ENCODE results near the gene DYNLL2.
"Not testable (repeated sequence)": the region's sequence is repeated elsewhere in the genome, so short reads cannot be mapped to it uniquely, and the experiment has no call there.

DYNLL2 gene

DNA sequence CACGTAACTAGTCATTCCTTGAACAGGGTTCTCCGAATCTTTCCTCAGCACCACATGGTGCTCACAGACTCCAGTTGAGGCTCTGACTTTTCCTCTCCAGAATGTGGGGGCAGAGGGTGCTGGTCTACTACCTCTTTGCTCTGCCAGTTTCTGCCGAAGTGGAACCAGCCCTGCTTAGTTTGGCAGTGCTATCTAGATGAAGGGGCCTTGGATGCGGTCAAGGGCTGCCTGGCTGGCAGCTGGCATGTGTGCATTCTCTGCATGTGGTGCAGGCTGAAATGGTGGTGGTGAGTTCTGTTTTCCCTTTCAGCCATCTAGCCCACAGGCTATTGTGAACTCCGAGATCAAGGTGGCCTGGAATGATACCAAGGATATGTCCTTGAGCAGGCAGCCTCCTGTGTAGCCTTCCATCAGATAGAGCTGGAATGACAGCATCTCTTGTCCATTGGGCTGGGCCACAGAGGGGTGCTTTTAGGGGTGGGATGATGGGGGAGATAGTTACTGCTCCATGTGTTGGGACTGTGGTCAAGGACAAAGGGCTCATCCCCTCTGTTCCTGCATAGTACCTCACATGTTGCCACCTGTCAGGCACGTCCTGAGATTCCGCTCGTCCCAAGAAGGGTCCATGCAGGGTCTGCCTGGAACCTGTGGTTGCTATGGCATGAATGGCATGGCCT, 2.0 kb downstream of the DYNLL2 start:
- H3K27me3 Mint-ChIP-seq = no peaks in the 10 kb centered on the region
- peak overlapping the region; percentile 88 for H3K27ac Mint-ChIP-seq
- H3K4me1 Mint-ChIP-seq = peaks cover 56% of the 10 kb centered on the region
- no peaks in the 10 kb centered on the region for H3K9me3 Mint-ChIP-seq
- H3K4me3 Mint-ChIP-seq = peak overlapping the region; percentile 90
- peaks cover 11% of the 10 kb centered on the region for H3K36me3 Mint-ChIP-seq

GRCh38 chr17:58086953-58087352, 3.7 kb downstream of the DYNLL2 start:
- Mint-ChIP-seq H3K4me3 (peak overlapping the region; percentile 23), H3K27ac (peak overlapping the region; percentile 44), H3K27me3 (no peaks in the 10 kb centered on the region), H3K36me3 (peaks cover 14% of the 10 kb centered on the region), H3K4me1 (peaks cover 69% of the 10 kb centered on the region), H3K9me3 (no peaks in the 10 kb centered on the region)

DNA sequence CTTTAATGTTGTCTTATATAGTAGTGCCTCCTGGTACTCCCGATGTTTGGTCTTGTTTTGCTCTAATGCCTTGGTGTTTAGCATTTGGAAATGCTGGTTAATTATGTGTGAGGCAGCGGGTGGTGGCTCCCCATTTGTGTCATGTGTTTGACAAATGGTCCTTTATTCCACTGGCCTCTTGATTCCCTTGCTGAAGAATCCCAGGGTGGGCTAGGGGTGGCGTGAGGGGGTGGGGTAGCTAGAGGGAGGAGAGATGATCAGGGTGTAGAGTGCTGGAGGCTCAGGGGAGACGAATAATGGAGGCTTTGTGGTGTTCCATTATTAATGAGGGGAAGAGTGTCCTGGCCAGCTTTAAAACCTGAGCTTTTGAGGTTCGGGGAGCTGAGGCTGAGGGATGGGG, 5.4 kb downstream of the DYNLL2 start:
- no peaks in the 10 kb centered on the region for H3K9me3 Mint-ChIP-seq
- H3K4me1 Mint-ChIP-seq = peaks cover 78% of the 10 kb centered on the region
- no peaks in the 10 kb centered on the region for H3K27me3 Mint-ChIP-seq
- H3K36me3 Mint-ChIP-seq = peaks cover 14% of the 10 kb centered on the region
- H3K4me3 Mint-ChIP-seq = no peak overlapping the region
- H3K27ac Mint-ChIP-seq = peak overlapping the region; percentile 43

- peaks cover 78% of the 10 kb centered on the region for H3K4me1 Mint-ChIP-seq
- H3K4me3 Mint-ChIP-seq = no peak overlapping the region
- no peaks in the 10 kb centered on the region for H3K9me3 Mint-ChIP-seq
- H3K36me3 Mint-ChIP-seq = peaks cover 14% of the 10 kb centered on the region
- no peaks in the 10 kb centered on the region for H3K27me3 Mint-ChIP-seq
- no peak overlapping the region for H3K27ac Mint-ChIP-seq
Measured at GRCh38 chr17:58089111-58089510, 5.9 kb downstream of the DYNLL2 start.

DNA sequence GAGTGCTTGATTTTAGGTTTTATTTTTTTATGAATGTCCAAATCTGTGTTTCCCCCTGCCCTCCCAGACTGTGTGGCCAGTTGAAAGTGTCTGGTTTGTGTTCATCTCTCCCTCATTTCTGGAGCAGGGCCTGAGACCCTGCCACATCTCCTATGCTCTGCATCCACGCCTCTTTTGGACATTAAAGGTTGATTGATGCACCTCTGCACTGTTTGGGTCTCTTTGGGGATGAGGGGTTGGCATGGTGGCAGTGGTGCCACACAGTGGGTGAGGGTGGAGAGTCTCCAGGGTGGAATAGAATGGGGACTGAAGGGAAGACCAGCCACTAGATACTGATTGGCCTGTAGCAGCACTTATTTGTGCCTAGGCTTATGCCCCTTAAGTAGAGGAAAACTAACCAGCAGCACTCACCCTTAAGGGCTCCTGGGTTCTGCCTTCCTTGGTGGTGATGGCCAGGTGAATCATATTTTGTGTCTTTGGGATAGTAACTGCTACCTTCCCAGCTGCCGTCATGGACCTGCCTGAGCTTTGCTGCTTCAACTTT, 7.9 kb downstream of the DYNLL2 start:
- H3K4me3 Mint-ChIP-seq = no peak overlapping the region
- H3K36me3 Mint-ChIP-seq = peaks cover 13% of the 10 kb centered on the region
- H3K9me3 Mint-ChIP-seq = no peaks in the 10 kb centered on the region
- H3K27me3 Mint-ChIP-seq = no peaks in the 10 kb centered on the region
- peak overlapping the region; percentile 20 for H3K27ac Mint-ChIP-seq
- H3K4me1 Mint-ChIP-seq = peaks cover 65% of the 10 kb centered on the region

DNA sequence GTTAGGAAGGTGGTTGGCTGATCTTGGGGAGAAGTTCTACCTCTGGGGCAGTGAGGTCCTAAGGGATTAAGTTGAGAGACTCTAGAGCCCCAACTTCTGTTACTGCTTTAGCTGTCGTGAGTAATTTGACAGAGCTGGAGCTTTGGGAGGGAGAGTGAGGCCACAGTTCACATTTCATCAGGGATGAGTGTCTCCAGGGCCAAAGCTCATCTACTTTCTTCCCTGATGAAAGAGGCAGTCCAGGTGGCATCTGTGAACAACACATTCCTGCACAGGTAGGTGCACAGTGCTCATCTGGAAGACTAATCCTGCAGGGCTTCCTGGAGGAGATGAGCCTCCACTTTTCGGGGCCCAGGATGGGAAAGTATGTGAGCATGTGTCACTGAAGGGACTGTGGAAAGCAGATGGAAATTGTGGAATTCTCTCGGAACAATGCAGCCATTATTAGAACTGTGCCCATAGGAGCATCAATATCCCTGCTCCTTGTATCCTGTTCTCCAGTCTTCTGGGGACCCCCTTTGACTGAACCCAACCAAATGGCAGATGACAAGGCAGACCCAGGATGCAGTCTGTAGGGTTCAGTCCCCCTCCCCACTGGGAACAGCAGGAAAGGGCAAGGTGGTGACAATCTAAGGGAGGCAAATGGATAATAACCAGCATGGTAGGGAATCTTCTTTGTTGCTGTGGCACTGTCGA, 9.0 kb downstream of the DYNLL2 start:
- H3K9me3 Mint-ChIP-seq = no peaks in the 10 kb centered on the region
- no peak overlapping the region for H3K27ac Mint-ChIP-seq
- H3K27me3 Mint-ChIP-seq = no peaks in the 10 kb centered on the region
- H3K4me1 Mint-ChIP-seq = peaks cover 54% of the 10 kb centered on the region
- no peak overlapping the region for H3K4me3 Mint-ChIP-seq
- H3K36me3 Mint-ChIP-seq = peaks cover 8% of the 10 kb centered on the region

DNA sequence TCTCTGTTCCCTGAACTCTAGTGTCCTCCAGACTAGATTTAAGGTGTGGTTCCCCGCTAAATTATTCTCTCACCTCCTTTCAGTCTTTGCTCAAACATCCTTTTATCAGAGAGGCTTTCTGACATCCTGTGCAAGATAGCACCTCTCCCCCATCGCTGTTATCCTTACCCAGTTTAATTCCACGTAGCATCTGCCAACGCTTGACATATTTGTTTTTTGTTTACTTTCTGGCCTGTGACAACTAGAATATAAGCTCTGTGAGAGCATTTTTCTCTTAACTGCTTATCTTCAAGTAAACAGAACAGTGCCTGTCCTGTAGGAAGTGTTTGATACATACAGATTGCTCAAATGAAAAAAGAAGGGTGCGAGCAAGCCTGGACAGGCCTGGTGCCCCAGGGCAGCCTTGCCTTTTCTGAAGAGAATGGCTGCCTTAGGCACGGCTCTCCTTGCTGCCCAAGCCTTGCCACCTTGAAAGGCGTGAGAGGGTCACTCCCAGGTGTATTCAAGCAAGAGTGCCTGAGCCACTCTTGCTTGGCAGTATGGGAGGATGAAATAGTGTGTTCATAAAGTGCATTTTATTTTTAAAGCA, 9.7 kb downstream of the DYNLL2 start:
- no peaks in the 10 kb centered on the region for H3K9me3 Mint-ChIP-seq

GRCh38 chr17:58094118-58094517, 10.9 kb downstream of the DYNLL2 start:
- Mint-ChIP-seq H3K27me3 (no peaks in the 10 kb centered on the region), H3K4me1 (peaks cover 35% of the 10 kb centered on the region), H3K4me3 (no peak overlapping the region), H3K27ac (no peak overlapping the region), H3K36me3 (peaks cover 8% of the 10 kb centered on the region), H3K9me3 (no peaks in the 10 kb centered on the region)

More for the DNA sequence above, 9.7 kb downstream of the DYNLL2 start:
- H3K4me3 Mint-ChIP-seq = no peak overlapping the region
- peaks cover 8% of the 10 kb centered on the region for H3K36me3 Mint-ChIP-seq
- H3K27ac Mint-ChIP-seq = no peak overlapping the region
- no peaks in the 10 kb centered on the region for H3K27me3 Mint-ChIP-seq
- peaks cover 47% of the 10 kb centered on the region for H3K4me1 Mint-ChIP-seq

GRCh38 chr17:58096892-58097291, 13.7 kb downstream of the DYNLL2 start:
- Mint-ChIP-seq H3K4me1 (peaks cover 12% of the 10 kb centered on the region), H3K9me3 (no peaks in the 10 kb centered on the region), H3K27ac (no peak overlapping the region), H3K27me3 (no peaks in the 10 kb centered on the region), H3K36me3 (no peaks in the 10 kb centered on the region), H3K4me3 (no peak overlapping the region)

DNA sequence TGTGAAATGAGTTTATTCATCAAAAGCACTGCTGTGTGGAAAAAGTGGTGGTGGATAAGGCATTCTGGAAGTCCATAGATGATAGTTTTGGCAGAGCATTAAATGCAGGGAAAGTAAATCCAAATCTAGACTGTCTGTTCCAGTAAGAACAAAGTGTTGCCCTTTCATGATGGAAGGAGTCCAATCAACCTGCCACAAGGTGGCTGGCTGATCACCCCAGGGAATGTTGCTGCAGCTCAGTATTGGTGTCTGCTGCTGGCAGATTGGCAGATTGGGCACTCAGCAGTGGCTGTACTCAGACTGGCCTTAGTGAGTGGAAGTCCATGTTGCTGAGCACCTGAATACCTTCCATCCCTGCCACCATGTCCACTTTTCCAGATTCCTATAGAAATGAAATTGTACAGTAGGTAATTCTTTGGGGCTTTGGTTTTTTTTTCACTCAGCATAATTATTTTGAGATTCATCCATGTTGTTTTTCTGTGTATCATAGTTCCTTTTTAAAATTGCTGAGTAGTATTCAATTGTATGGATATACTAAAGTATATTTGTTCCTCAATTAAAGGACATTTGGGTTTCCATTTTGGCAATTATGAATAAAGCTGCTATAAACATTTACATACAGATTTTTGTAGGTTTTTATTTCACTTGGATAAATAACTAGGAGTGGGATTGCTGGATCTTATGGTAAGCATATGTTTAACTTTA, 14.3 kb downstream of the DYNLL2 start:
- Mint-ChIP-seq H3K4me3 (no peak overlapping the region), H3K27me3 (no peaks in the 10 kb centered on the region), H3K36me3 (no peaks in the 10 kb centered on the region), H3K4me1 (peaks cover 8% of the 10 kb centered on the region), H3K27ac (no peak overlapping the region), H3K9me3 (no peaks in the 10 kb centered on the region)

- H3K9me3 Mint-ChIP-seq = no peaks in the 10 kb centered on the region
- no peaks in the 10 kb centered on the region for H3K27me3 Mint-ChIP-seq
- no peaks in the 10 kb centered on the region for H3K36me3 Mint-ChIP-seq
- H3K27ac Mint-ChIP-seq = no peak overlapping the region
- H3K4me1 Mint-ChIP-seq = no peaks in the 10 kb centered on the region
- no peak overlapping the region for H3K4me3 Mint-ChIP-seq
Measured at GRCh38 chr17:58100506-58100905, 17.3 kb downstream of the DYNLL2 start.

- H3K27me3 Mint-ChIP-seq, H3K4me3 Mint-ChIP-seq, H3K9me3 Mint-ChIP-seq, H3K27ac Mint-ChIP-seq, H3K4me1 Mint-ChIP-seq, H3K36me3 Mint-ChIP-seq: not testable (repeated sequence)
Measured at GRCh38 chr17:58101898-58102297, 18.7 kb downstream of the DYNLL2 start.

DNA sequence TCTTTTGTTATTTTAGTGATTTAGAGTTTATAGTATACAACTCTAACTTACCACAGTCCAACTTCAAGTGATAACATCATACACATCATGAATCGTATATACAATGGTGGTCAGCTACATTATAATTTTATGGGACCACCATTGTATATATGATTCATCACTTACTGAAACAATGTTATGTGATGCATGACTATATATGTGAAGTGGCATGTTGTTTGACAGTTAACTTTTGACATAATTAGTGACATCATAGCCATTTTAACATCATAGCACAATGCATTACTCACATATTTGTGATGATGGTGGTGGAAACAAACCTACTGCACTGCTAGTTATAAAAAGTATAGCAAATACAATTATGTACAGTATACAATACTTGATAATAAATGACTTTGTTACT, 21.9 kb downstream of the DYNLL2 start:
- Mint-ChIP-seq H3K4me3 (no peak overlapping the region), H3K27me3 (no peaks in the 10 kb centered on the region)

DNA sequence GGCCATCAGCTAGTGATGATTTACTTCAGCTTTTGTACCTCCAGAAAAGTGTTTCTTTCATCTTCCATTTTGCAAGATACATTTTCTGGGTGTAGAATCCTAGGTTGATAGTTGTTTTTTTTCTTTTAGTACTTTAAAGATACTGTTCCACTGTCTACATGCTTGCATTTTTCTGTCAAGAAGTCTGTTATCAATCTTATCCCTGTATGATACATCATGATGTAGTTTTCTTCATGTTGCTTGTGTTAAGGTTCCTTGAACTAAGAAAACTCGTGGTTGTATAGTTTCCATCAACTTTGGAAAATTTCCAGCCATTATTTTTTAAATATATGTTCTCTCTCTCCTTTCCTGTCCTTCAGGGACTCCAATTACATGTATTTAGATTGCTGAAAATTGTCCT, 24.1 kb downstream of the DYNLL2 start:
- H3K27me3 Mint-ChIP-seq = no peaks in the 10 kb centered on the region
- no peaks in the 10 kb centered on the region for H3K9me3 Mint-ChIP-seq
- no peaks in the 10 kb centered on the region for H3K36me3 Mint-ChIP-seq
- H3K27ac Mint-ChIP-seq = no peak overlapping the region
- no peak overlapping the region for H3K4me3 Mint-ChIP-seq
- H3K4me1 Mint-ChIP-seq = no peaks in the 10 kb centered on the region

More for the DNA sequence above, 21.9 kb downstream of the DYNLL2 start:
- no peak overlapping the region for H3K27ac Mint-ChIP-seq
- H3K36me3 Mint-ChIP-seq = no peaks in the 10 kb centered on the region
- no peaks in the 10 kb centered on the region for H3K4me1 Mint-ChIP-seq
- no peaks in the 10 kb centered on the region for H3K9me3 Mint-ChIP-seq

GRCh38 chr17:58109197-58109596, 26.0 kb downstream of the DYNLL2 start:
- H3K4me1 Mint-ChIP-seq = no peaks in the 10 kb centered on the region
- no peaks in the 10 kb centered on the region for H3K27me3 Mint-ChIP-seq

More at GRCh38 chr17:58109197-58109596, 26.0 kb downstream of the DYNLL2 start:
- no peaks in the 10 kb centered on the region for H3K36me3 Mint-ChIP-seq
- H3K4me3 Mint-ChIP-seq = no peak overlapping the region
- H3K9me3 Mint-ChIP-seq = no peaks in the 10 kb centered on the region
- no peak overlapping the region for H3K27ac Mint-ChIP-seq

Measured in activated naive CD4-positive, alpha-beta T cell treated with anti-CD3 and anti-CD28 coated beads, Interleukin-2, amount 50 U/mL, for 24 hours (primary cell).